HuH-7 (cell line): ENCODE results near the gene MYL12A.

ENCODE experiments used
- DNase-seq: peaks from one replicate; pipeline ENCODE4 v3.0.0; 2011; ENCODE audit warnings: low spot score

The MYL12A gene

DNA sequence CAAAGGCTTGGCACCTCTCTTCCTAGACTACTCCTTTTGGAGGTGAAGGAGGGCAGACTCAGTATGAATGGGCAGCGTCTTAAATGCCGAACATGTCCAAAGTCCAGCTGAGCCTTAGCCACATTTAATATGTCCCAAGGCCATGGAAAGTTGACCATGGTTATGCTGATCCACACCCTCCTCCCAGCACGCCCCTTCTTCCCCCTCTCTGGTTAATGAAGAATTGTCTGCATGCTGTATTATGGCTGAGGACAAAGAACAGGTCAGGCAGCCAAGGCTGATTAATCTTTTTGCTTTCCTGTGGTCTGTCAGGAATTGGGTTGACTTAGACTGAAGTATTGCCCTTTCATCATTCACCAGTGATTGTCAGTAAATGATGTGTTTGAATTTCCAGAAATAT, 22.0 kb upstream of the MYL12A start:
- DNase-seq: no peak

DNA sequence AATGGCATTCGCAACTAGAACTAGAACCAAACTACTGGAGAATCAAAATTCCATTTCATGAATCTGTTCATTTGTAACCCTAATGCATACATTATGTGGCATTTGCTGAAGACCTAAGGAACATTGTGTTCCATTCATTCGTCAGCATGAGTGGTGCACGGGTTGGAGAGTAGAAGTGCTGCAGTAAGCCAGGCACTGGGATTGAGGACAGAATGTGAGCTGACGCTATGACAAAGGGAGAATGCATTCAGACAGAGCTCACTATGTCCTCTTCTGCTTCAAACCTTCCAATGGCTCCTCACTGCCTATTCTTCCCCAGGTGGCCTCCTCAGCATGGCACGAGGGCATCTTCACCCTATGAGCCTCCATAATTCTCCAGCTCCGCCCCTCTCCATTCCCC, 21.6 kb upstream of the MYL12A start:
- DNase-seq: no peak

DNA sequence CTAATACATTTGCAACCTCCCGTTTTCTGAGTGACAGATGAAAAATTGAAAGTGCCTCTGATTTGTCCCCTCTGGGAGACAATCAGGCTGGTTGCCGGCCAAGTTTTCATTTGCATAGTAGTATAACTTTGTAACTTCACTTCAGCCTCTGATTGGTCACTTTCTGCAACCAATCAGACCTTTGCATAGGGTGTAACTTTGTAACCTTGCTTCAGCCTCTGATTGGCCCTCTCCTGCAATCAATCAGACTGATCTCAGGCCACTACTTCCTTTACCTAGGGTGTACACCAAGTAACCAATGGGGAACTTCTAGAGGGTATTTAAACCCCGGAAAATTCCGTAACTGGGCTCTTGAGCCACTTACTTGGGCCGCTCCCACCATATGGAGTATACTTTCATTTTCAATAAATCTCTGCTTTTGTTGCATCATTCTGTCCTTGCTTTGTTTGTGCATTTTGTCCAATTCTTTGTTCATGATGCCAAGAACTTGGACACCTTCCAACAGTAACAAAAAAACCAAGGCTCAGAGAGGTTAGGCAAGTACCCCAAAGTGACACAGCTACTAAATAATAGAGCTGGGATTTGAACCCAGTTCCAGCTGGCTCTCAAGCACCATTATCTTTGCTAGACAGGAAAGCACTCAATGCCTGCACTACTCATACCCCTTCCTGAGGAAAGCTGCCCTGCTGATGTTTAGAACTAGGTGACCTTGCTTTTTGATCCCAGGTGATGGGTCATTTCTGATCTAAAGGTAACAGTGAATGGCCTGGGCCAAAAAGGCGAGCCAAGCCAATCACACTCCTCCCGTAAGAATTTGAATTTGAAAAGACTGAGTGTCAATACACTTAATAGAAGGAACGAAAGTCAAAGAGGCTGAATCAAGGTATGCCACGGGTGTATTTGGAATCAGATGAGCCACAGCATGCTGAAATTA, 16.9 kb upstream of the MYL12A start:
- DNase-seq: no peak

DNA sequence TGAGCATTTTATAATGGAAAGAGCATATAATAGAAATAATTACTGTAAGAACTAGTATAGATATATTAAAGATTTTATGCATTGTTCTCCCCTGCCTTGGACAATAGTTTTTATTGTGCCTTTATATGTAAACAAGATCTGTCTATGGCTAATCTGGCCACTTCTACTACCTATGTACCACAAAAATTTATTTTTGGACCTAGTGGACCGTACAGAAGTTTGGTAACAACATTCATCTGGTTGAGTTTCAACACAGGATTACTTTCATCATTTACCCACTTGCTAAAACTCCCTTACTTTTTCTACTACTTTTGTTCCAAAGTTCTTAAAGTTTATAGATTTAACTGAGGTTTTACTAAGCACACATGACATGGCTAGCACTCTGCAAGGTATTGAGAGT, 14.6 kb upstream of the MYL12A start:
- DNase-seq: no peak

DNA sequence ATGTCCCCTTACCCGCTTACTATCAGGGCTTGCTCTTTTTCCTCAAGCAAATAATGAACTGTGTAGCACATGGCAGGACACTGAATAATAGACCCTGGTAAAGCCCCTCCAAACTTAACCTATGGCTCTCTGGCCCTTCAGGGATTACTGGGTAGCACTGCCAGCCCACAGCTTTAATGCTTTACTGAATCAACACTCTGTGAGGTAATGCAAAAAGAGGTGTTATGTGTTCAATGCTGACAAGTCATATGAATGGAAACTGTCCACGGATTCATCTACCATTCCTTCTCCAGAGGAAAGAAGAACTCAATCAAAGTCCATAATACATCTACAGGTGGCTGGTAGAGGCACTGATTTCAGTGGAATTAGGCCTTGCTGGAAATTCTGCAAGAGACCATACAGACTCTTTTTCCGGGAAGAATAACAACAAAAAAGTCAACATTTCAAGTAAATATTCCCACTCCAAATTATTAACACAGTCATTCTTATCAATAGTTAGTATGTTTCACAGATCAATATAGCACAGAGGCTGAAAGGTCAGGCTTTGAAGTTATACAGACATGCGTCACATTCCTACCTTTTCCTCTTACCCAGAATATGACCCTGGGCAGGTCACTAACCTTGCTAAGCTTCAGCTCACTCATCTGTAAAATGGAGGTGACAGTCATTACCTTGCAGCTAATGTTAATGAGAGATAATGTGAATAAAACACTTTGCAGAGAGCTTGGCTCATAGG, 14.0 kb upstream of the MYL12A start:
- no peak for DNase-seq

DNA sequence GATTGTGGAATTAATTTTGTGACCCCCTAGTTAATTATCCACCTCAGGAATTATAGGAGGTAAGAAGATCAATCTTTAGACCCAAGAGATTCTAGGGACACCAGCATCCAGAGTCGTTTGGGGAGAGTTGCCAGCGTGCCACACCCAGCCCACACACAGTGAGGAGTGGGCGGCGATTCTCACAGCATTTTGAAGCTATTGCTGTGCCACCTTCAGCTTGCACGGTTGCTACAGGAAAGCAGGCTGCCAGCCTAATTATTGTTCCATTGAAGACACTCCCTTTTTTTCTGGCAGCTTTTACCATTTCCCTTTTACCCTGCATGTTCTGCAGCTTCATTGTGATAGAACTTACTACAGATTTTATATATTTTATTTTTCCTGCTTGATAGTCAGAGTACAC, 13.1 kb upstream of the MYL12A start:
- no peak for DNase-seq

DNA sequence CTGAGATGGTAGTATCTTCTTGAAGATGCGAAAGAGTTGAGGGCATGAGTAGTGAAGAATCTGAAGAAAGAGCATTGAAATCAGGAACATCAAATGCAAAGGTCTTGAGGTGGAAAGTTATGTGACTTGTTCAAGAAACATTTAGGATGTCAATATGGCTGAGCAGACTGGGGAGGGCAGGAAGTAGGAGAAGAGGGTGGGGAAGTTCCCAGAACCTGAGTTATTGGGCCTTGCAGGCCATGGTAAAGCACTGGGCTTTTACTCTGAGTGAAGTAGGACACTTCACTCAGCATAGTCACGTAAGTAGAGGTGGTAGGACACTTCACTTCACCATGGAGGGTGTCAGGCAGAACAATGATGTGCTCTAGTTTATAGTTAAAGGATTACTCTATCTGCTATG, 11.8 kb upstream of the MYL12A start:
- DNase-seq: no peak

DNA sequence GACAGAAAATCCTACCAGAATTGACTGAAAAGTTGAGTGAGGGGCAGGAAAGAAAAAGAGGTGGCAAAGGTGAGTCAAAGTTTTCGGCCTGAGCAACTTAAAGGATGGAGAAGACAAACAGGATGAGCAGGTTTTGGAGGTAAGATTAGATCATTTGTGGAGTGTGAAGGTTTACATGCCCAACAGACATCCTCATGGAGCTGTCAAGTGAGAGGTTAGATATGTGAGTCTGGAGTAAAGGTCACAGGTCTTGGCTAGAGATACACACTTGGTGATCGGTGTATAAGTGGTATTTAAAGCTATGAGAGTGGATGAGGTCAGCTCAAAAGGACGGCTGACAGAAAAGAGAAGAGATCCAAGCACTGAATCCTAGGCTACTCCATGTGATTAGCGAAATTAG, 11.1 kb upstream of the MYL12A start:
- DNase-seq: no peak

DNA sequence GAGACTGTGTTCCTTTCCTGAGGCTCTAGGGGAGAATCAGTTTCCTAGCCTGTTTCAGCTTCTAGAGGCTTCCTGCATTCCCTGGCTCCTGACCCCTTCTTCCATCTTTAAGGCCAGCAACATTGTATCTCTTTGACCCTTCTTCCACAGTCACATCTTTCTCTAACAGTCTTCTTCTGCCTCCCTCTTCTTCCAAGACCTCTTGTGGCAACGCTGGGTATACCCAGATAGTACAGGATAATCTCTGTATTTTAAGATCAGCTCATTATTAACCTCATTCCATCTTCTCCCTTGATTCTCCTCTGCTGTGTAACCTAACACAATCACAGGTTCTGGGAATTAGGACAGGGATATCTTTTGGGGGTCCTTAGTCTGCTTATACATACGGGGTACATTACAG, 8.9 kb upstream of the MYL12A start:
- DNase-seq: no peak

DNA sequence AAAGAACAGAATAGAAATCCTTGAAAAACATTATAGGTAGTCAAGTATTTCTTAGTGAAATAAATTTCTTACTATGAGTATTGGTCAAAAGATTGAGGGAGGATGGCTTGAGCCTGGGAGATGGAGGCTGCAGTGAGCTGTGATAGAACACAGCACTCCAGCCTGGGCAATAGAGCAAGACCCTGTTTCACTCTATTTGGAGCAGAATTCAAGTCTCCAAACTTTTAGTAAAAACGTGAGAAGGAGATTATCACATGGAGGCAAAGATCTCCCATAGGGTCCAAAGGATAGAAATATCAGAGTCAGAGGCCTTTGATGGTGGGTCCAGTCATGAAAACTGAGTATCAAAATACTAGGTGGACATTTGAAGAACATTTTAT, 2.4 kb upstream of the MYL12A start:
- no peak for DNase-seq

DNA sequence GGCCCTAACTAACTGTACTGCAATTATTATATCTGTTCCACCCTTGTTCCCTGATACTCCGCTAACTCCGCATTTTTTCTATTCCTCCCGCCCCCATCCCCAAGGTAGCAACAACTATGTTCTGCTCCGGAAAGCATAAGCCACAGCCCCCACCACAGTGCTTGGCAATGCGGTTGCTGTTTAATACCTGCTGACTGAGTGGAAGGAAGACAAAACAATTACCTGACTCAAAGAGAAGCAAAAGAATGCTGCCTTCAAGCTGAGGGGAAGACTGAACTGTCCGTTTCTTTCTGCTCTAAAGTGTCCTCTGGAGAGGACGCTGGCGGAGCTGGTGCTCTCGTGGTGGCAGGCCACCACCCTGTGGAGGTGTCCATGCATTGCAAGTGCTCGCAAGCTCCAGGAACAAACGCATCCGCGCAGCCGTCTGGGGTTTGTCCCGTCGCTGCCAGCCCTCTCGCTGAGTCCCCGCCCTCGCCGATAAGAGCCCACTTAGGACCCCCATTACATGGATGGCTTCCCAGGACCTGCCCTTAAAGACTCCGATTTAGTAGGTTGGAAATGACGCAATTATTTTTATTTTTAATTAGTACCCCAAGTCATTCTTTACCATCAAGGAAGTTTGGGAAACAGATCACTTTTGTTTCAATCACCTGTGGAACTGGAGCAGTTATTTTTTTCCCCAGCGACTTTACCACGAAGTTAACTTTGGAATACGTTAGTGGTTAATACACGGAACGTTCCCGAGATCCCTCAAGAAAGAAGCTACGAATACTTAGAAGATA, 1.6 kb upstream of the MYL12A start:
- DNase-seq: peak; percentile 74

DNA sequence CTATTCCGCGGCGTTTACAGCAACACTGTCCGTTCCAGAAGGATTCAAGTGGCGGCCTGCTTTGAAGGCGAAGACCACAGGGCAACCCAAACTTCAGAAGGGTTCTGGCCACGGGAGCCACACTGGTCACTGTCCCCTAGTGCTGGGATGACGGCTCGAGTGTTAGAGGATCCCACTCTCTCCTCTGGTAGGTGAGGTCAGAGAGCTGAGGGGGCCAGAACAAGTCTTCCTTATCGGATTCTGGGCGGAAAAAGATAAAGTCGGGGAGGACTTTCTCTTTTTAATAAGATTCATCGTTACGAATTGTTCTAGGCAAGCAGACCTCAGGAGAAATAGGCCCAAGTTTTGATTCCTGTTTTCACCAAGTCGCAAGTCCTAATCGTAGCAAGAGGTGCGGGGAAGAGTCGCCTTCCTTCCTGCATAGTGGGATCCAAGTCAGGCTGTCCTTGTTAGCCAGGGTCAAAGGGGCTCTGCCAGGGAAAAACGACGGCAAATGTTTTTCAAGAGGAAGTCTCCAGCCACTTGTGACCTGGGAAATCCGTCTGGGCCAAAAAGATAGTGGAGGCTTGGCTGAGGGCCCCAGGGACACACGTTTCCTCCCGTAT, 864 bp upstream of the MYL12A start:
- no peak for DNase-seq

DNA sequence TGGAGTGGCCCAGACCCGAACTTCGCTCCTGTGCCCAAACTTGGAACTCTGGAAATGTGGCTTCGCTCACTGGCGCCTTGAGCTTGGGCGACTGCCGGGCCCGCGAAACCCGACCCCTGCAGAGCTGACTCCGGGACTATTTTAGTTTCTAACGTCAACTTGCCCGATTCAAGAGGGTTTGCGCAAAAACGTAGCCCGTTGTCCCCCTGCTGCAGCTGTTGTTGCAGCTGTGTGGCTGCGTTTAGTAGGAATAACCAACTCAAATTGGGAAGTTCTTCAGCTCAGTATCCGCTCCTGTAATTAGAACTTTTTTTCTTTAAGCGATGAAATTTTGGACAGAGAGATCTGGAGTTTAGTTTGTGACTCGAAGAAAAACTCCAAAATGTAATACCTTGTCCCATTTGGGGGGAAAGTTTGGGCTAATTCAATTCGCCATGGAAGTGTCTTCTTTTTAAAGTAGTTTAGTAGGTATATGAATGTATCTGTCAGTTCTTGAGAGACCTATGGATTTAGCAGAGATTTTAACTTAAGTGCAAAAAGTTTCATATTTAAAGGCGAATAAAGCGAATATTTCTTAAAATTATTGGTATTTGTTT, 559 bp downstream of the MYL12A start:
- no peak for DNase-seq

DNA sequence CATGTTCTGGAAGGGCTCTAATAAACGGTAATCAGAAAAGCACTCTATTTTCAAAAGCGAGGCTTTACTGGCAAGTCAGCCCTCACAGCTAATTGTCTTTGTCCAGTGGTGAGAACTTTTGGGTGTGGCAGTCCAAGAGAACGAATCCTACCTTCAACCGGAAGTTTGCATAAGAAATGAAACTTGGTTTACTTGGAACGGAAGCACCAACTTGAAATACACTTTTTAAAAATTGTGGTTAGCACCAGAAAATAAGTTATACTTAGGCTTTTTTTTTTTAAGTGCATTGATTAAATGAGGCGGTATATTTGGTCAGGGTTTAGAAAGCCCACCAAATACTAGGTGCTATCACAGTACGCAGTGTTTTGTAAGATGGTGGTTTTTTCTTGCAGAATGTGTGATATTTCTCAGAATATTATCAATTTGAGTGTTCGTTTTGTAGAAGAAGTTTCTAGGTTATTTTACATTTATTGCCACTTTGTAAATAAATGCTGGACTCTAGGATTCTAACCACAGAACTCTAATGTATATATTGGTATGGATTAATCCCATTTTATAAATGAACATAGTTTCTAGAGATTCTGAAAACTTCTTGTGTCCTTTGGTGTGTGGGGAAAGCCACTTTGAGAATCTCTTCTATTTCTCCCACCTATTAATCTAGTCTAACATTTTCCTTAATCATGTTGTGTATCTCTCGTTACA, 1.2 kb downstream of the MYL12A start:
- DNase-seq: no peak

DNA sequence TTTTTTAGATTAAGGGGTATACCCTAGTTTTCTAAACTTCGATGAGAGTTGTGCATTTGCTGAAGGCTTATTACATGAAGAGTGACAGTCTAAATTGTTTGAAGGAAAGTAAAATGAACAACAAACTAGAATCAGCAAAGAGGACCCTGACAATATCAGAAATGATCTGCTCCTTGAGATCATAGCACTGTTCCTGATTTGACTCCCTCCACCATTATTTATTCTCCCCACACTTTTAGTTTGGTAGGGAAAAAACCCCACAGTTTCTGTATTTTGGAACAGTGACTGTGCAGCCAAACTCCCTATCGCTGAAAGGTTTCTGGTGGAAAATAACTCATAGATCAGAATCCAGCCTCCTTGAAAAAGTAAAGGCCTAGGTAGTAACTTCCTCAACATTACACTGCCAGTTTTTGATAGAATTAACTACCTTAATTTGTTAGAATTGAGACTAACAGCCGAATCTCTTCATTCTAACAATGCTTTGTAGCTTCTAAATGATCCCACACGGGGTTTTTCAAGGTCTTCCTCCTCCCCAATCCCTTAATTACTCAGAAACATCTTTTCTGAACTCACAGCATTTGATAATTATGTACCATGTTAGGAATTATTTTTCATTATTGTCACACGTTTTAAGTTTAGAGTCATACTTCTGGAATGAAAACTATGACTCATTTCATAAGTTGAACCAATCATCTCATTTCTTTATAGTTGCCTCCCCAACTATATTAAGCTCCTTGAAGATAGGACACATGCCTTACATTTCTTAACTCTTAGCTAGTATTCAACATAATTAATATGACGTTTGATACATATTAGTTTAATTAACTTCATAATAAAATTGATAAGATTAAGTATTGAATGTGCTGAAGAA, 2.9 kb downstream of the MYL12A start:
- no peak for DNase-seq

DNA sequence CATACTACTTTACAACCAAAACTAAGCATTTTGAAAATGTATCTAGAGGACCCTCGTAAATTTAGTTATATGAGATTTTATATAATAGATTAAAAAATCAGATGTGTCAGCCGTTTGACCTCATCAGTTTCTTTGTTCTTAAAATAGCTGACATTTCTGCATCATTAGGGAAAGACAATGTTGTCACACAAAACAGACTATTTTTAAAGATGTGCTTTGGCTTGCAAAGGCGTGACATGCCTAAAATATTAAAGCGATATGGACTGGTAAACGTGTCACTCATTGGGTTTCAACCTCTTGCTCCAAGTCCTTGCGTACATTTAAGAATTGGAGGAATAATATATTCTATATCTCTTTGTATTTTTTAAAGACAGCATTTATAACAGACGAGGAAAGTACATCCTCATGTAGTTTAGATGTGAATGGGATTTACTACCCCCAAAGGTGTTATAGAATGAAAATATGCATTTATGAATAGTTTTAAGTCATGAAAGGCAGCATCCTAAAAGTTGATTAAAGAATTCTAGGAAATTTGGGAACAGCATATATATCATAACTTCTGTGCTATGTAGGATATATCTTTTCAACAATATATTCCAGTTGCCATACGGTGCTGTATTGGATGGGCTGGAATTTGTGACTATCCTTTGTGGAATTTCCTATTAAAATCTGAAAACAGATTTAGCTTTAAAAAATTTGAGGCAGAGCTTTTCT, 3.8 kb downstream of the MYL12A start:
- DNase-seq: no peak

DNA sequence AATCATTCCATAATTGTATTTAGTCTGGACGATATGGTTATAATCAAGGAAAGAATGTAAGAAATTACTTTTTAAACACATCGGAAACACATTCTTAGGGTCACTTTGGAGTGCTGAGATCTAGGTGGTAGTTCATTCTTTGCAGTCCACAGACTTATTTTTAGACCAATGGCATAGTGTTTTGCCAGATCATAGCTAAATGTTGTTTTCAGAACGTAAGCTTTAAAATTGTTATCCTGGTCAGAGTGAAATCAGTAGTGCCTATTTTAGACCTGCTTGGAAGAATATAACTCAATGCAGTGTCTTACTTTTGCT, 4.3 kb downstream of the MYL12A start:
- DNase-seq: no peak

DNA sequence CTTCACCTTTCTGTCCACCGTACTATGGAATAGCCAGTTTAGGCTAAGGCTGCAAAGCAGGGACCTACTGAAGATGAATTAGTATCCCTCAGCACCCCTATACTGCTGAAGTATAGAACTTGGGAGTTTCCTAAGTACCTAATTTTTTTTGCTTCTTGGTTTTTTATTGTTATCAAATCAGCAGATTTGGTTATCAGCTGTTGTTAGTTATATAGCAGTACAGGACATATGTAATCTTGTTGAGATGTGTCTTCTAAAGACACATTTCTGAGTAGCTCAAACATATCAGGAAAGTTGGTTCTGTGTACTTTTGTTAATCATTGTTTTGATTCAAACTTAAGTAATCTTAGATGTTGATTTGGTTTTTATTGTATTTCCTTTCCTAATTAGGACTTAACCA, 5.2 kb downstream of the MYL12A start:
- DNase-seq: no peak

DNA sequence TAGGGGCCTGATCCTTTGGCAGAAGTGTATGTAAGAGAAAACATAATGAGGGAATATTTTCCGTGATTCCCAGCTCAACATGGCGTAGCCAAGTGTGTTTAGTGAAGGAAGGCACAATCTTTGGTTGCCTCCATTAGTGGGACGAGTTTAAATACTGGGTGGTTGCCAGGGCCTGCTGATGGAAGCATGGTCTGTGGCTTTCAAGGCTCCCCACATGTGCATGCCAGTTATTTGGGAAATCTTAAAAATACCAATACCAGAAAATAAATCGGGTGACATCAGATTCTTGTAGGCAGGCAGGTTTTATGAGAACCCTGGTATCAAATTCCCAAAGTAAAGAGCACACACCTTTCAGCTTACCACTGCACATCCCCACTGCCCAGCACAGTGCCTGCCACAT, 7.1 kb downstream of the MYL12A start:
- no peak for DNase-seq
